ENCODE measurements around the gene PLA2G4D.

GRCh38 chr15:42108189-42108588, 13.8 kb upstream of the PLA2G4D start:
- TF ChIP-seq CTCF (IDR thresholded peaks at IDR 0.05 in 2 of 3, conservative IDR thresholded peaks at IDR 0.05 in 1 of 3; ENCODE audit: borderline replicate concordance in 1 of 3, insufficient read depth in 1 of 3, low read depth in 2 of 3, low read length in 2 of 3) (no peak), SIN3A (IDR thresholded peaks at IDR 0.05; ENCODE audit: low read depth) (no peak), POLR2A (IDR thresholded peaks at IDR 0.05; ENCODE audit: borderline replicate concordance, extremely low read depth, insufficient read depth, insufficient read length) (no peak), JUND (IDR thresholded peaks at IDR 0.05) (no peak), CBX3 (IDR thresholded peaks at IDR 0.05; ENCODE audit: low read depth) (no peak), YY1 (IDR thresholded peaks at IDR 0.05; ENCODE audit: extremely low read depth, insufficient replicate concordance, low read depth, low read length) (no peak), ELF1 (IDR thresholded peaks at IDR 0.05; ENCODE audit: borderline replicate concordance, low read depth) (no peak), SP1 (IDR thresholded peaks at IDR 0.05; ENCODE audit: low read depth) (no peak), EZH2 (IDR thresholded peaks at IDR 0.05) (no peak)
- TF ChIP-seq, protein P1, sequence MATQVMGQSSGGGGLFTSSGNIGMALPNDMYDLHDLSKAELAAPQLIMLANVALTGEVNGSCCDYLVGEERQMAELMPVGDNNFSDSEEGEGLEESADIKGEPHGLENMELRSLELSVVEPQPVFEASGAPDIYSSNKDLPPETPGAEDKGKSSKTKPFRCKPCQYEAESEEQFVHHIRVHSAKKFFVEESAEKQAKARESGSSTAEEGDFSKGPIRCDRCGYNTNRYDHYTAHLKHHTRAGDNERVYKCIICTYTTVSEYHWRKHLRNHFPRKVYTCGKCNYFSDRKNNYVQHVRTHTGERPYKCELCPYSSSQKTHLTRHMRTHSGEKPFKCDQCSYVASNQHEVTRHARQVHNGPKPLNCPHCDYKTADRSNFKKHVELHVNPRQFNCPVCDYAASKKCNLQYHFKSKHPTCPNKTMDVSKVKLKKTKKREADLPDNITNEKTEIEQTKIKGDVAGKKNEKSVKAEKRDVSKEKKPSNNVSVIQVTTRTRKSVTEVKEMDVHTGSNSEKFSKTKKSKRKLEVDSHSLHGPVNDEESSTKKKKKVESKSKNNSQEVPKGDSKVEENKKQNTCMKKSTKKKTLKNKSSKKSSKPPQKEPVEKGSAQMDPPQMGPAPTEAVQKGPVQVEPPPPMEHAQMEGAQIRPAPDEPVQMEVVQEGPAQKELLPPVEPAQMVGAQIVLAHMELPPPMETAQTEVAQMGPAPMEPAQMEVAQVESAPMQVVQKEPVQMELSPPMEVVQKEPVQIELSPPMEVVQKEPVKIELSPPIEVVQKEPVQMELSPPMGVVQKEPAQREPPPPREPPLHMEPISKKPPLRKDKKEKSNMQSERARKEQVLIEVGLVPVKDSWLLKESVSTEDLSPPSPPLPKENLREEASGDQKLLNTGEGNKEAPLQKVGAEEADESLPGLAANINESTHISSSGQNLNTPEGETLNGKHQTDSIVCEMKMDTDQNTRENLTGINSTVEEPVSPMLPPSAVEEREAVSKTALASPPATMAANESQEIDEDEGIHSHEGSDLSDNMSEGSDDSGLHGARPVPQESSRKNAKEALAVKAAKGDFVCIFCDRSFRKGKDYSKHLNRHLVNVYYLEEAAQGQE (IDR thresholded peaks at IDR 0.05; ENCODE audit: low read depth), result no peak
